IPS-15b (cell line): Measurements from ENCODE around the gene C1orf21.

Experiments
- H3K27me3 ChIP-seq: one replicate; pipeline ENCODE4 v1.6.1; 2013; ENCODE audit warnings: low read length; ENCODE audit not compliant: control insufficient read depth, insufficient read depth
- H3K36me3 ChIP-seq: one replicate; pipeline ENCODE4 v1.6.1; 2013; ENCODE audit warnings: low read length; ENCODE audit not compliant: control insufficient read depth, insufficient read depth
- H3K4me1 ChIP-seq: one replicate; pipeline ENCODE4 v1.6.1; 2013; ENCODE audit warnings: mild to moderate bottlenecking, low read length; ENCODE audit not compliant: control insufficient read depth, insufficient read depth
- H3K4me3 ChIP-seq: one replicate; pipeline ENCODE4 v1.5.1; 2013; ENCODE audit warnings: low read depth, low read length
- H3K9ac ChIP-seq: one replicate; pipeline ENCODE4 v1.6.1; 2013; ENCODE audit warnings: low read depth, mild to moderate bottlenecking, low read length
- H3K9me3 ChIP-seq: one replicate; pipeline ENCODE4 v1.6.1; 2013; ENCODE audit warnings: mild to moderate bottlenecking, low read length; ENCODE audit not compliant: control insufficient read depth, insufficient read depth

The C1orf21 gene

DNA sequence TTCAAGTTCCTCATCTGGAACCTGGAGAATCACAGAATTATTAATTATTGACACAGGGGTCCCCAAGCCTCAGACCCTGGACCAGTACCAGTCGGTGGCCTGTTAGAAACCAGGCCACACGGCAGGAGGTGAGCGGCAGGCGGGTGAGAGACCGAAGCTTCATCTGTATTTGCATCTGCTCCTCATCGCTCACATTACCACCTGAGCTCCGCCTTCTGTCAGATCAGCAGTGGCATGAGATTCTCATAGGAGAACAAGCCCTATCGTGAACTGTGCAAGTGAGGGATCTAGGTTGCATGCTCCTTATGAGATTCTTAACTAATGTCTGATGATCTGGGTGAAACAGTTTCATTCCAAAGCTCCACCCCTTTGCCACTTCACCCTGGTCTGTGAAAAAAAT is 125.9 kb downstream of the C1orf21 start:
- H3K27me3 ChIP-seq = no peaks in the 10 kb centered on the region

GRCh38 chr1:184513421-184513820 is 126.6 kb downstream of the C1orf21 start:
- Histone ChIP-seq H3K9me3 (no peaks in the 10 kb centered on the region), H3K36me3 (no peaks in the 10 kb centered on the region), H3K9ac (no peak overlapping the region), H3K4me3 (no peak overlapping the region), H3K4me1 (peaks cover 4% of the 10 kb centered on the region), H3K27me3 (no peaks in the 10 kb centered on the region)

More for the DNA sequence above, 125.9 kb downstream of the C1orf21 start:
- H3K4me1 ChIP-seq = peaks cover 4% of the 10 kb centered on the region
- H3K9ac ChIP-seq = no peak overlapping the region
- no peak overlapping the region for H3K4me3 ChIP-seq
- no peaks in the 10 kb centered on the region for H3K36me3 ChIP-seq
- no peaks in the 10 kb centered on the region for H3K9me3 ChIP-seq

DNA sequence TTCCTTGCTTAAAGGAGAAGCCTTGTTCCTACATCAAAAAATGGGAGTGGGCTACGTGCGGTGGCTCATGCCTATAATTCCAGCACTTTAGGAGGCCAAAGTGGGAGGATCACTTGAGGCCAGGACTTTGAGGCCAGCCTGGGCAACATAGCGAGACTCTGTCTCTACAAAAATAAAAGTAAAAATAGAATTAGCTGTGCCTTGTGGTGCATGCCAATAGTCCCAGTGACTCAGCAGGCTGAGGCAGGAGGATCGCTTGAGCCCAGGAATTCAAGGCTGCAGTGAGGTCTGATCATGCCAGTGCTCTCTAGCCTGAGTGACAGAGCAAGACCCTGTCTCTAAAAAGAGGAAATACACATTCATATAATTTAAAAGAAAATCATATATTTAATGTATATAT is 127.1 kb downstream of the C1orf21 start:
- Histone ChIP-seq H3K9ac (no peak overlapping the region), H3K36me3 (no peaks in the 10 kb centered on the region), H3K9me3 (no peaks in the 10 kb centered on the region), H3K27me3 (no peaks in the 10 kb centered on the region), H3K4me3 (no peak overlapping the region), H3K4me1 (peaks cover 7% of the 10 kb centered on the region)

- no peaks in the 10 kb centered on the region for H3K27me3 ChIP-seq
- H3K9me3 ChIP-seq = no peaks in the 10 kb centered on the region
- peaks cover 7% of the 10 kb centered on the region for H3K4me1 ChIP-seq
- H3K36me3 ChIP-seq = no peaks in the 10 kb centered on the region
- H3K4me3 ChIP-seq = no peak overlapping the region
- H3K9ac ChIP-seq = no peak overlapping the region
These were observed 127.6 kb downstream of the C1orf21 start for GRCh38 chr1:184514447-184514846.

DNA sequence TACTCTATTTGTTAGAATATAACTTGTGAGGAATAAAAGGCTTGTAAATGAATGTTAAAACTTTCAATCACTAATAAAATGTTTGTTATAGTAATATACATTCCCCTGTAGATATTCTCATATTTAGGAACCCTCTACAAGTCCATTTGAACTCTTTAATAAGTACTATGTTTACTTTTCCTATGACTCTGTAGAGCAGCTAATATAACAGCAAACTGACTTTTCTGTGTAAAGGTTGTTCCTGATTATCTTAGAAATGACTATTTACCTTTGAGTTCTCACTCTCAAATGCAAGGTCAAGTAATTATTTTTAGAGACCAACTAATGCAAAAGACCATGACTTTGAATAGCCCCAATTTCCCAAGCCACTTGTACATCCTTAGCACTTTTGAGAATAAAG is 130.3 kb downstream of the C1orf21 start:
- no peak overlapping the region for H3K4me3 ChIP-seq
- H3K36me3 ChIP-seq = no peaks in the 10 kb centered on the region
- H3K9me3 ChIP-seq = no peaks in the 10 kb centered on the region
- H3K27me3 ChIP-seq = no peaks in the 10 kb centered on the region
- no peak overlapping the region for H3K9ac ChIP-seq
- H3K4me1 ChIP-seq = peaks cover 7% of the 10 kb centered on the region

- no peaks in the 10 kb centered on the region for H3K27me3 ChIP-seq
- H3K9me3 ChIP-seq = no peaks in the 10 kb centered on the region
- H3K4me3 ChIP-seq = no peak overlapping the region
- H3K36me3 ChIP-seq = no peaks in the 10 kb centered on the region
- no peak overlapping the region for H3K9ac ChIP-seq
- H3K4me1 ChIP-seq = peaks cover 3% of the 10 kb centered on the region
These were observed 132.0 kb downstream of the C1orf21 start for GRCh38 chr1:184518736-184519357.

- Histone ChIP-seq H3K36me3 (no peaks in the 10 kb centered on the region), H3K4me3 (no peak overlapping the region), H3K9me3 (no peaks in the 10 kb centered on the region), H3K9ac (no peak overlapping the region), H3K4me1 (peaks cover 3% of the 10 kb centered on the region), H3K27me3 (no peaks in the 10 kb centered on the region)
These were observed 133.5 kb downstream of the C1orf21 start for GRCh38 chr1:184520336-184520735.

DNA sequence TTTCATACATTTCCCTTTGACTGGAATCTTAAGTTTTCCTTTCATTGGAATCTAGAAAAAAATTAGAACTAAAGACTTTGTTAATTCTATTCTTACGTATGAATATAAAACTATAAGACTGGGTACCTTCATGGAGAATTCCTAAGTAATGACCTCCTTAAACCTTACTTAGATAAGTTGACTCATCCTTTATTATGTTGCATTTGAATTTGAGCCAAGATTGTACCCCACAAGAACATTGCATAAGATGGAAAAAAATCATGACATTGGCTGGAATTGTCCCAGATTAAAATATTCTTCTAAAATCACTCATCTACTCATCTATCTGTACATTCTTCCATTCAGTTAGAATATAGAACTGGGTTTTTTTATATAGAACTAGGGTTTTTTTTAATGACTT is 137.4 kb downstream of the C1orf21 start:
- H3K4me3 ChIP-seq = no peak overlapping the region
- H3K9me3 ChIP-seq = no peaks in the 10 kb centered on the region

DNA sequence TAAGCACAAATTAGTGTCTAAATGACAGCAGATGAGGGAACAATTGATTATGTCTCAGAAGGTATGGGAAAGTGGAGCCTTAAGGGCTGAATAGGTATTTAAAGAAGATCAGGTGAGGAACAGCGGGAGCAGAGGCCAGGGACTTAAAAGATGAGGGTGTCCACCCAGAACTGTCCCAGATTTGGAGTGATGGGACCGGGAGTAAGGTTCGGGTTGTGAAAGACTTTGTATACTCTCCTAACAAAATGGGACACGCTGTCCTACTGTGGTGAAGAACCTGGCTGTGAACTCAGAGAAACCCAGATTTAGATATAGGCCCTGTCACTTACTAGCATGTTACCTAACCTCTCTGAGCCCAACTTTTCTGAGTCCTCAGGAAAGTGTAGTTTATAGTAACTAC is 140.6 kb downstream of the C1orf21 start:
- H3K4me3 ChIP-seq = no peak overlapping the region

More for the DNA sequence above, 137.4 kb downstream of the C1orf21 start:
- Histone ChIP-seq H3K27me3 (no peaks in the 10 kb centered on the region), H3K9ac (no peak overlapping the region), H3K4me1 (no peaks in the 10 kb centered on the region), H3K36me3 (no peaks in the 10 kb centered on the region)

DNA sequence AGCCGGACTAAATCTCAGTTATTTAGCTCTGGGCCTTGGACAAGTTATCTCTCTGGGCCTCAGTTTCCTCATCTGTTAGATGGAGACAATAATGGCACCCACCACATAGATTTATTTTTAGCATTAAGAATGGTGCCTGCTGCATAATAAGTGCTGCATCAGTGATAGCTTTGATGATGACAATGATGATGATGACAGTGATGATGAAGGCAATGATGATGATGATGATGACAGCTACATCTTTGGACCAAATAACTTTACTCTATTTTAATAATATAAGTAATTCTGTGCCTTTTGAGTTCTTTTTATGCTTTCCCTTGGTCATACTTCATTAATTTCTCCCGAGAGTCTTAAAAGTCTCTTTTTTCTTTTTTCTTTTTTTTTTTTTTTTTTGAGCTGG is 143.4 kb downstream of the C1orf21 start:
- H3K36me3 ChIP-seq = no peaks in the 10 kb centered on the region
- H3K4me3 ChIP-seq = no peak overlapping the region
- no peaks in the 10 kb centered on the region for H3K27me3 ChIP-seq
- H3K9ac ChIP-seq = no peak overlapping the region
- H3K4me1 ChIP-seq = no peaks in the 10 kb centered on the region
- H3K9me3 ChIP-seq = no peaks in the 10 kb centered on the region

More for the DNA sequence above, 140.6 kb downstream of the C1orf21 start:
- Histone ChIP-seq H3K4me1 (no peaks in the 10 kb centered on the region), H3K36me3 (no peaks in the 10 kb centered on the region), H3K9ac (no peak overlapping the region), H3K9me3 (no peaks in the 10 kb centered on the region), H3K27me3 (no peaks in the 10 kb centered on the region)

- Histone ChIP-seq H3K9ac (no peak overlapping the region), H3K4me3 (no peak overlapping the region), H3K9me3 (no peaks in the 10 kb centered on the region), H3K36me3 (peaks cover 1% of the 10 kb centered on the region), H3K27me3 (no peaks in the 10 kb centered on the region), H3K4me1 (no peaks in the 10 kb centered on the region)
These were observed 144.5 kb downstream of the C1orf21 start for GRCh38 chr1:184531296-184531695.

GRCh38 chr1:184532199-184532598 is 145.4 kb downstream of the C1orf21 start:
- H3K9me3 ChIP-seq = no peaks in the 10 kb centered on the region
- H3K27me3 ChIP-seq = no peaks in the 10 kb centered on the region
- H3K9ac ChIP-seq = no peak overlapping the region
- H3K4me1 ChIP-seq = no peaks in the 10 kb centered on the region
- H3K36me3 ChIP-seq = peaks cover 3% of the 10 kb centered on the region
- no peak overlapping the region for H3K4me3 ChIP-seq
